Stimulated activated CD8-positive, alpha-beta memory T cell treated with anti-CD3 and anti-CD28 coated beads, Interleukin-12 subunit alpha, Interleukin-12 subunit beta, amount 100 ng/mL, for 4 hours (primary cell): ENCODE results near the gene FRAS1.
"Not testable (repeated sequence)": the region's sequence is repeated elsewhere in the genome, so short reads cannot be mapped to it uniquely, and the experiment has no call there.

Source experiments
- DNase-seq: peaks from one replicate; pipeline ENCODE4 v3.0.0-alpha.2; 2020; ENCODE audit warnings: low read depth

The FRAS1 gene

GRCh38 chr4:78328591-78328990 is 271.5 kb downstream of the FRAS1 start:
- not testable (repeated sequence) for DNase-seq

- DNase-seq = no peak
Observed at GRCh38 chr4:78331186-78331585, 274.1 kb downstream of the FRAS1 start.

GRCh38 chr4:78331965-78332364 is 274.8 kb downstream of the FRAS1 start:
- DNase-seq = no peak

GRCh38 chr4:78332976-78333375 is 275.9 kb downstream of the FRAS1 start:
- DNase-seq = no peak

GRCh38 chr4:78336093-78336943 is 279.2 kb downstream of the FRAS1 start:
- DNase-seq = no peak

- no peak for DNase-seq
Observed at GRCh38 chr4:78337244-78338020, 280.3 kb downstream of the FRAS1 start.

GRCh38 chr4:78342125-78342524 is 285.0 kb downstream of the FRAS1 start:
- no peak for DNase-seq

- no peak for DNase-seq
Observed at GRCh38 chr4:78343682-78344081, 286.6 kb downstream of the FRAS1 start.

GRCh38 chr4:78345237-78345636 is 288.1 kb downstream of the FRAS1 start:
- DNase-seq = no peak

GRCh38 chr4:78346222-78346621 is 289.1 kb downstream of the FRAS1 start:
- no peak for DNase-seq

GRCh38 chr4:78347527-78347926 is 290.4 kb downstream of the FRAS1 start:
- no peak for DNase-seq

GRCh38 chr4:78353921-78354320 is 296.8 kb downstream of the FRAS1 start:
- no peak for DNase-seq

GRCh38 chr4:78354782-78355181 is 297.7 kb downstream of the FRAS1 start:
- DNase-seq = no peak

- DNase-seq = no peak
Observed at GRCh38 chr4:78355306-78355705, 298.2 kb downstream of the FRAS1 start.

- DNase-seq = no peak
Observed at GRCh38 chr4:78356251-78356786, 299.2 kb downstream of the FRAS1 start.

- DNase-seq = no peak
Observed at GRCh38 chr4:78357122-78357521, 300.0 kb downstream of the FRAS1 start.

- no peak for DNase-seq
Observed at GRCh38 chr4:78360466-78360865, 303.3 kb downstream of the FRAS1 start.

GRCh38 chr4:78361621-78362120 is 304.5 kb downstream of the FRAS1 start:
- no peak for DNase-seq

- no peak for DNase-seq
Observed at GRCh38 chr4:78362310-78362709, 305.2 kb downstream of the FRAS1 start.

GRCh38 chr4:78363031-78363570 is 306.0 kb downstream of the FRAS1 start:
- DNase-seq = no peak

GRCh38 chr4:78369679-78370078 is 312.6 kb downstream of the FRAS1 start:
- no peak for DNase-seq

GRCh38 chr4:78370631-78371372 is 313.7 kb downstream of the FRAS1 start:
- no peak for DNase-seq
